HG03060 (cell line): Measurements from ENCODE around the gene LRP1.

Experiments
- ATAC-seq: cut with Tn5 transposase; IDR thresholded peaks from one replicate; pipeline ENCODE4 v1.9.1; 2021; ENCODE audit warnings: low read depth, moderate number of reproducible peaks; ENCODE audit not compliant: unreplicated experiment

The LRP1 gene

DNA sequence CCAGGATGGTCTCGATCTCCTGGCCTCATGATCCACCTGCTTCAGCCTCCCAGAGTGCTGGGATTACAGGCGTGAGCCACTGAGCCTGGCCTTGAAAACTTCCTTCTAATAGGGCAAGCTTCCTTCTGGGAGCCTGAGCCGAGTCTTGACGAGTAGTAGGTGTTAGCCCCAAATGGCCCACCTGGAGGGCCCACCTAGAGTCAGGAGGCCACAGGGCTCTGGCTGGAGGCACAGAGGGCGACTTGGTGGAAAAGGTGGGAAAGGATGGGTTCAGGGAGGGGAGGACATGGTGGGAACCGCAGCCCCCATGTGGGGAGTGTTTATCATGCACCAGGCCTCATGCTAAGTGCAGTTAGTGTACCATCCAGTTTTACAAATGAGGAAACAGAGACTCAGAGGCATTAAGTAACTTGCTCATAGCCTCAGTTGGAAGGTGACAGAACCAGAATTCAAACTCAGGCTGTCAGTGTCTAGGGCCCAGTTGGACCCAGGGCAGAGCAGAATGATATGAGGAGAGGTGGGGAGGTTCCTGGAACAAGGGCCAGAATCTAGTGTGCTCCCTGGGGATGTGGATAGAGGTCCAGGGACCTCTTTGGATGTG lies 22.2 kb downstream of the LRP1 start:
- no peak for ATAC-seq

DNA sequence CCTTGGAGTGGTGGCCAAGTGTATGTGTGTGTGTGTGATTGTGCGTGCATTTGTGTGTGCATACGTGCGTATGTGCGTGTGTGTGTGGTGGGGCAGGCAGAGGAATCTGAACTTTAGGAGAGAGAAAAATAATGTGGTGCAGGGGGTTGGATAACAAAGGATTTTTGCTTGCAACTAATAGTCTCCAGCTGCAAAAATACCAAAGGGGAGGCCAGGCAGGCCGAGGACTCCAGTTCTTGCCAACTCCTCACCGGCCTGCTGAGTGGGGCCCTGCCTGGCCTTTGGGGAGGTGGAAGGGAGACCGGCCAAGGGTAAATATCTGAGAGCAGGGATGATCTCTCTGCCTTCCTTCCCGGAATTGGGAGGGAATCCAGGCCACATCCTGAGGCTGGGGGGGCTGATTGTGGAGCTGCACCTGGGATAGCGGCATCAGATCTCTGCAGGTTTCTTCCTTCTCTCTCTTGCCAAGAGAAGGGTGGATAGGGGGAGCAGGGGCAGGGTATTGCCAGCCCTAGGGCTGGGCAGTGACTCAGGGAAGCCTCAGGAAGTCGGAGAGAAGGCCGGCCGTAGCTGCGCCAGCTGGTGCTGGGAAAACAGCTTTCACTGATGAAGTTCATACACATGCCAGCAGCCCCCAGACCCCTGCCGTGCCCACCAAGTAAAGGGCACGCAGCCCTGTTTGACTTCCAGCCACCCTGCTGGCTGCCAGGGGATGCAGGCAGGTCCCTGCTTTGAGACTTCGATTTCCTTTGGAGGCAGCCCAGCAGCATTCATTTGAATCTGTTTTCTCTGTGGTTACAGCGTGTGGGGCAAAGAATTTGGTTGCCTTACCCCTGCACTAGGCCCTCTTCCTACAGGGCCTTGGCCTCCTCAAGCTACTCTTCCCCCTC lies 23.7 kb downstream of the LRP1 start:
- ATAC-seq = no peak

DNA sequence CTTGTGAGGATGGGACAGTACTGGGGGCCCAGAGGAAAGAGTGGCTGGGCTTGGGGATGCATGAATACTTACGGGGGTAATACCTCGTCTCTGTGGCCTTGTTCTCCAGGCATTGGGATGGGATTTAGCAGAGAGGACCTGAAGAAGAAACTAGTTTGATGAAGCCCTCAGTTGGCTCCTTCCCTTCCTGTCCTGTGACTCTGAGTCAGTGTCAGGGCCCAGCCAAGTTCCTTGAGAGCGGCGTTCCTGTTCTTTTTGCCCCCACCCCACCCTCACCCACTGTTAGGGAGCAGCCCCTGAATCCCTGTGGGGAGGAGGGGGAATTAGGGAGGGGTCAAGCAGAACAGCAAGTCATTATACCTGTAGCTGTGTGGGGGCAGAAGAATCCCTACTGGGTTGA lies 24.4 kb downstream of the LRP1 start:
- ATAC-seq = no peak

DNA sequence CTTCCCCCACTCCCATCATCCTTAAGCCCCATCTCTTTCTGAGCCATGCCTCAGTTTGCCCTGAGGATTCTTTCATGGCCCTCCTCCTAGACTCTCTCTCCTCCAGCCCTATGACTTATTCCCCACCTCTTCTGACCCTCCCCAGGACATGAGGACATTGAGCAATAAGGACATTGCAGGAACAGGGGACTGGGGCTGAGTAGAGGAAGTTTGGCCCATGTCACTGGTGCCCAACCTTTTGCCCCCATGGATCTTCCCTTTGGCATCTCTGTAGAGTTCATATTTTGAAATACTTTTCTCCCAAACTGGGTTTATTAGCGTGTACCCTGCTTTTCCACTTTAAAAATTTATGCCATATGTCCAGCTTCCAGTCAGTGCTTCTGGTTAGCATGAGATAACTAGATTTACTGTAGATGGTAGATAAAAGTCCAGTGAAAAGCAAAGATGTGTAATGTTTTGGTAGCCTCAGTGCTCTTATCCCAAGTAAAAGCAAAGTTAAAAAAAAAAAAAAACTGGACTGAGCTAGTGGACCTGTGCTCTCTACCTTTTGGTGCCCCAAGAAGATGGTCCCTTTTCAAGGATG lies 25.2 kb downstream of the LRP1 start:
- no peak for ATAC-seq

DNA sequence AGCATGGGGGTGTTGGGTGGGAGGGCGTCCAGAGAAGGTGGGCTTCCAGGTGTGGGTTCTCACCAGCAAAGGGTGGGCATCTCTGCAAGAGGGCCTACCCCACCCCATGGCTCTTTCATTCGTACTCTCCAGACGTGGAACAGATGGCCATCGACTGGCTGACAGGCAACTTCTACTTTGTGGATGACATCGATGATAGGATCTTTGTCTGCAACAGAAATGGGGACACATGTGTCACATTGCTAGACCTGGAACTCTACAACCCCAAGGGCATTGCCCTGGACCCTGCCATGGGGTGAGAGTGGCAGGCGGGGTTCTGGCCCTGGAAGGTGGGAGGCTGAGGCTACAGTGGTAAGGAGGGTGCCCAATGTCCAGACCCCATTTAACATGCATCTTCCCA lies 25.8 kb downstream of the LRP1 start:
- ATAC-seq = no peak

DNA sequence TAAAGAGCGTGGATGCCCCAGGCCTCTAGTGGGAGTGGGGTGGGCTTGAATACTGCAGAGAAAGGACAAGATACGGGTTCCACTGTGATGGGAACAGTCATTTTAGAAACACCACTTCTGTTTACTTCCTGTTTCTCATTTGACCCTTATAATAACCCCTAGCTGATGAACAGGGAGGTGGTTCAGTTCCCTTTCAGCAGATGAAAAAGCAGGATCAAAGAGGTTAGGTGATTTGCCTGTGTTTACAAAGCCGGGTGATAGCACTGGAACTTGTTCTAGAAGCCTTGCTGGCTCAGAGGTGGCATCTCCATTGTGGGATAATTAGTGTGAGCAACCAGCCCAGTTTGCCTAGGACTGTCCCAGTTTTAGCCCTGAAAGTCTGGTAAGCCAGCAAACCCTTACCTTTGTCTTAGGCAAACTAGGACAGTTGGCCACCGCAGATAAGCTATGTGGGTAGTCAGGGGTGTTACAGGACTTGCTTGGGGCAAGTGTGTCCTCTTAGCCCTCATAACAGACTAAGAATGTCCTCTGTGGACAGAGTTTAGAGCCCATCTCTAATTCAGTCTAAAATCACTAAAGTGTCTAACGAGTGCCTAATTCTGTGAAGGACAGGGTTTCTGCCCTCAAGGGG lies 26.6 kb downstream of the LRP1 start:
- ATAC-seq = no peak

DNA sequence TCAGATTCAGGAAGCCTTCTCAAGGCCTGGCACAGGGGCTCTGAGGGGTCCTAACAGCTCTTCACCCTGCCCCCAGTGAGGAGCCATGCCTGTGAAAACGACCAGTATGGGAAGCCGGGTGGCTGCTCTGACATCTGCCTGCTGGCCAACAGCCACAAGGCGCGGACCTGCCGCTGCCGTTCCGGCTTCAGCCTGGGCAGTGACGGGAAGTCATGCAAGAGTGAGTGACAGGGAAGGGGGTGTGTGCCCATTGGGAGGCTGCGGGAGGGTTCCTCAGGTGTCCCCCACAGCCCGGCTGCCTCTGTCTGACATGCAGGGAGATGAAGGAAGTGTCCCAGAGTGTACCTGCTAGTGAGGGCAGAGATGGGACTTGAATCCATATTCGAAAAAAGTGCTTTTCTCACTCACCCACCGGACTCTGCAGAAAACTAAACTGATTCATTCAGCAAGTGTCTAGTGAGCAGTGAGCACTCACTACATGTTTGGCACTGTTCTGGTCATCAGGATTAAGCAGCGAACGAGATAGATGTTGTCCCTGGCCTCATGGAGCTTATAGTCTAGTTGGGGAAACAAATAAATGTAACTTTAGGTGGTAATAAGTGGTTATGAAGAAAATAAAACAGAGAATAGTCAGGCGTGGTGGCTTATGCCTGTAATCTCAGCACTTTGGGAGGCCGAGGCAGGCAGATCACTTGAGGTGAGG lies 28.6 kb downstream of the LRP1 start:
- no peak for ATAC-seq

DNA sequence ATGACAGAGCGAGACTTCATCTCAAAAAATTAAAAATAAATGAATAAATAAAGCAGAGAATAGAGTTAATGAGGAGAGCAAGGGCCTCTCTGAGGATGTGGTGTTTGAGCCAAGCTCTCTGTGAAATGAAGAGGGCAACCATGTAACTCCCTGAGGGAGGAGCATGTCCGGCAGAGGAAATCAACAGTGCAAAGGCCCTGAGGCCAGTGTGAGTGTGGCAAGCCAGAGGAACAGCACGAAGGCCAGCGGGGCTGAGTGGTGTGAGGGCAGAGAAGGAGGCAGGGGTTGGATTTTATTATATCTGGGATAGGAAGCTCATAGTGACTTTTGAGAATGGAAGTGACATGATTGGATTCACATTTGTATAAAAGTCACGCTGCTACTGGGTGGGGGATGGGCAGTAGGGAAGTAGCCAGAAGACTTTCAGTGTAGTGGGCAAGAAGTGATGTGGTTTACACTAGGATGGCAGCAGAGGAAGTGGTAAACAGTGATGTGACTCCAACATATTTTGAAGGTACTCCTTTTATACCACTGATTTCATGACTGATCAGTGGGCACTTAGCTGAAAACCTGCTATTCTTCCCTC lies 29.4 kb downstream of the LRP1 start:
- ATAC-seq = no peak

DNA sequence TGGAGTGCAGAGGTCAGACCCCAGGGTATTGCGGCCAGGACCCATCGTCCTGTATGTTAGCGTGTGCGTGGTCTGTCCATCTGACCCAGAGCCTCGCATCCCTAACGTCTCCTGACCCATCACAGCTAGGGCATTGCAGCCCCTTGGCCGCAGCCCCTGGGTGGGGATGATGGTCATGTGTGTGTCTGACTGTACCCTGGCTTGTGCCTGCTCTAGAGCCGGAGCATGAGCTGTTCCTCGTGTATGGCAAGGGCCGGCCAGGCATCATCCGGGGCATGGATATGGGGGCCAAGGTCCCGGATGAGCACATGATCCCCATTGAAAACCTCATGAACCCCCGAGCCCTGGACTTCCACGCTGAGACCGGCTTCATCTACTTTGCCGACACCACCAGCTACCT lies 29.9 kb downstream of the LRP1 start:
- no peak for ATAC-seq

DNA sequence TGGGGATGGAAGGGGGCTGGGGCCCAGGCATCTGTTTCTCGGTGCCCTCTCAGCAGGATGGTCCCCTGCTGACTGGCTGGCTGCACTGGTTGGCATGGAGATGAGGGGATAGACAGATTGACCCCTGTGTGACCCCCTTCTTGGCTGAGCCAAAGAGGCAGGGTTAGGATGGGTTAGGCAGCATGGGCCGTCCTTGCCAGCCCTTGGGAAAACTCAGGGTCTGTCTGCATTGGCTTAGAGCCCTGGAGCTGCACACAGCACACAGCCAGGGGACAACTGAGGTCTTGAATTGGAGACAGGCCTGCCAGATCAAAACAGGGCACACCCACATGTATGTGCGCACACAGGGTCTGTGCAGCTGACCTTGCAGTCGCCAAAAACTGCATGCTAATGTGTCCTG lies 30.4 kb downstream of the LRP1 start:
- no peak for ATAC-seq

DNA sequence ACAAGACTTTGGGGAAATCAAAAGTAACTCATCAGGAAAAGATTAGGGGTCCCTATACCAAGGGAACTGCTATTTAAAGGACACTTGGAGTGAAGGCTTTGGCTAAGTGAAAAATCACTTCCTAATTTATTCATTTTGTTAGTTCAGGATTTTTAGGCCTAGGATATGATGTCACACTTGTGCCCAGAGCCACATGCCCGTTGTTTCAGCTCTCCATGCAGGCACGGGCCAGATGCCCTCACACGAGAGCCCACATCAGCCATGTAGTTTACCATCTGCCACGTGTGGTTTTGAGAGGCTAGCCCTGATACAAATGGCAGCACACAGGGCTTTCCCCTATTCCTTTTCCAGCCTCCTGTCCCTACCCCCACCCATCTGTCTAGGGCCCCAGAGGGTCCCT lies 31.0 kb downstream of the LRP1 start:
- ATAC-seq = no peak

DNA sequence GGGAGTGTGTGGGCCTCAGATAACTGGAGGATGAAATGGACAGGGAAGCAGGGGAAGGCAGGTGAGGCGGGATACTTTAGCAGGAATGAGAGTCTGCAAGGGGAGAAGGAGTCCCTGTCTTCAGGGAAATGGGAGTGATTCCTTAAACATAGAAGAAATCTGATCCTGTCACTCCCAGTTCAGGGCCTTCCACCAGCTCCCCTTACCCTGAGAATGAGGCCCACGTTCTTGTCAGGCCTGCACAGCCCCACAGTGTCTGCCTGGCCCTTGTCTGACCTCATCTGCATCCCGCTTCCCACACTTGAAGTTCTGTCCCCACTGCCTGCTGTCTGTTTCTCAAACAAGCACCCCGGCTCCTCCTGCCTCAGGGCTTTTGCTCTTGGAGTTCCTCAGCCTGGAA lies 31.8 kb downstream of the LRP1 start:
- no peak for ATAC-seq

DNA sequence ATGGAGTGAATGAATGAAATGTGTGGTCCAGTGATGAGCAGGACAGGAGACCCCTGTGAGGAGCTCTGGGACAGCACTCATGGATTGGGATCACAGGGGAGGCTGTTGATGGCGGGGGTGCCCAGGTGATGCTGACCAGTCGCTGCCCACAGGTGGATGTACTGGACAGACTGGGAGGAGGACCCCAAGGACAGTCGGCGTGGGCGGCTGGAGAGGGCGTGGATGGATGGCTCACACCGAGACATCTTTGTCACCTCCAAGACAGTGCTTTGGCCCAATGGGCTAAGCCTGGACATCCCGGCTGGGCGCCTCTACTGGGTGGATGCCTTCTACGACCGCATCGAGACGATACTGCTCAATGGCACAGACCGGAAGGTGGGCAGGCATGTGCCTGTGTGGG lies 32.5 kb downstream of the LRP1 start:
- ATAC-seq = no peak

DNA sequence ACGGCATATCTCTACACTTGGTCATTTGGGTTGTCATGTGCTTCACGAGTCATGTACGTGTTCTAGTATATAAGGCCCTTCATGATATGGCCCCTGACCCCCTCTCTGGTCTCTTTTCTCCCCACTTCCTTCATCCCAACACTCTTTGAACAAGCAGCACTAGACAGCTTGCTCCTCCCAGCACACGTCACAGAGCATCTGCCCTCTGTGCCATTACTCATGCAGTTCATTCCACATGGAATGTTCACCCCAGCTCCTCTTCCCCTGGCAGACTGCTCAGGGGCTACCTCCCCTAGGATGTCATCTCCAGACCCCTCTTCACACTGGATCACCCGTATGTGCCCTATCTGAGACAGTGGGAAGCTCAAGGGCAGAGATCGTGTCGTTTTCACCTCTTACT lies 33.2 kb downstream of the LRP1 start:
- ATAC-seq = no peak

DNA sequence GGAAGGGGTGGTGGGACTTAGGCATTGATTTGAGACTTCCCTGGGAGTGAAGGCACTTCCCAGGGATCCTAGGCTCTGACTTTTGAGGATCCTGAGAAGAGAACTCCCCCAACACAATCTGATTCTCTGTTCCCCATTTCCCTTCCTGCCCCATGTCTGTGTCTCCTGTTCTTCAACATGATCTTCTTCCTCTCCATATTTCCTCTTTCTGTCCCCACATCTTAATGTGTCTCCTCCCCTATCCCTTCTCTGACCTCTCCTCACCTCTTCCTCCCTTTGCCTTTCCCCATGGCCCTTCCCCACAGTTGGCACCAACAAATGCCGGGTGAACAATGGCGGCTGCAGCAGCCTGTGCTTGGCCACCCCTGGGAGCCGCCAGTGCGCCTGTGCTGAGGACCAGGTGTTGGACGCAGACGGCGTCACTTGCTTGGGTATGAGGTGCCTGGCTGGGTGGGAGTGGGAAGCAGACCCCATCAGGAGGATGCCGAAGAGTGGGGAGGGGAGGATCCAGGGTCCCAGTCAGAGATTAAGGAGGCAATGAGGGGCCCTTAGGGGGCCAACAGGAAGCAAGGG lies 34.4 kb downstream of the LRP1 start:
- ATAC-seq = no peak

DNA sequence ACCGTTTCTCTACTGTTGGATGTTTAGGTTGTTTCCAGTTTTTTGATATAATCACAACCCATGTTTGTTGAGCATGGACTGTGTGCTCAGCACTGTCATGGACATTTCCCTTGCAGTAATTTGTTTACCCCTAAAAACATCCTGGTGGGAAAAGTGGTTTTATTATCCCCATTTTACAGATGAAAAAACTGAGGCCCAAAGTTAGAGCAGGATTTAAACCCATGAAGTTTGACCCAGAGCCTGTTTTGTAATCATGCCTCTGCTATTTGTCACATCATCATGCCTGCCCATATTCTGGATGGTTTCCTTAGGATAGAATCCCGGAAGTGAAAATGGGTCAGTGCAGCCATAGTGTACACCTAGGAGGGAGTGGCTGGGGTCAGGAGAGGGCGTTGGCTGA lies 36.2 kb downstream of the LRP1 start:
- no peak for ATAC-seq

DNA sequence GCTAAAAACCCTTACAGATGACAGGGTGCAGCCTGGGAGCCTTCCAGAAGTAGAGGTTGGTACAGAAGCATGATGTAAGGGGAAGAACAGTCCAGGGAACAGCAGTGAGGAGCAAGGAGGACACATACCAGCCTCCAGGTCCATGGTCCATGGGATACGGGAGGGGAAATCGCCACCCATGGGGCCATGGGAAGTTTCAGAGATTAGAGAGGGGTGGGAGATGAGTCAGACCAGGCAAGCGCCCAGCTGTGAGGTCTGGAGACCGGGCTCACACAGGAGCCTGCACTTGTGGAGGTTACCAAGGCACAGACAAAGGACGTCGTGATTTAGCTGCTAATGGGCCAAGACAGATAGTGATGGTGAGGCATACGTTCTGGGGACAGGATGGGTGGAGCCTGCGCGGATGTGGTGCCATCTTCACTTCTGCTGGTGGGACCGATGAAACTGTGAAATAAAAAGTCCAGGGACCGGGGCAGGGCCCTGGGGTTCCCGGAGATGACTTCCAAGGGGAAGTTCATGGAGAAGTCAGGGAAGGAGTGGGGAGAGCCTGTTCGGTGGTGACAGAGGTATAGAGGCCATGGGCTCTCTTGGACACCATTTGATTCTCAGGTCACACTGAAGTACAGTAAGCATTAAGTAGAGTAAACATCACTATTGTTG lies 36.8 kb downstream of the LRP1 start:
- no peak for ATAC-seq

DNA sequence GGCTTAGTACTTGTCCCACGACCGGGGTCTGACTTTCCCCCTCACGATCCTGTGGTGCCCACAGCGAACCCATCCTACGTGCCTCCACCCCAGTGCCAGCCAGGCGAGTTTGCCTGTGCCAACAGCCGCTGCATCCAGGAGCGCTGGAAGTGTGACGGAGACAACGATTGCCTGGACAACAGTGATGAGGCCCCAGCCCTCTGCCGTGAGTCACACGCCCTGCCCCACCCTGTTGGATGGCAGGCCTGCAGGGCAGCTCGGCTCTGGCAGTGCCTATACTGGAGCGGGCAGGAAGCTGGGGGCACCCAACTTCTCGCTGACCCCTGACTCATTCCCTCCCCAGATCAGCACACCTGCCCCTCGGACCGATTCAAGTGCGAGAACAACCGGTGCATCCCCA lies 37.5 kb downstream of the LRP1 start:
- no peak for ATAC-seq

DNA sequence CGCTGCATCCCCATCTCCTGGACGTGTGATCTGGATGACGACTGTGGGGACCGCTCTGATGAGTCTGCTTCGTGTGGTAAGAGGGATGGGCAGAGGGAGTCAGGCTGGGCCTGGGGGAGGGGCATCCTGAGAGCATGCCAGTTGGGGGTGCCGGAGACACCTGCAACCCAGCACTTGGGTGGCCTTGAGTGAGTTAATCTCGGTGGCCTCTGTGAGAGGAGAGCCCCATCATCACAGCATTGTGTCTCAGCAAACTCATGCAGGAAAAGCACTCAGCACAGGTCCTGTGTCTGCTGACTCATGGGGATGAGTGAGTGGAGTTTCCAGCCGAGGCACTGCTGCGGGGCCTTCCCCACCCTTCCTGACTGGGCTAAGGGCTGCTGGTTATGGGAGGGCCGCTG lies 38.7 kb downstream of the LRP1 start:
- ATAC-seq = no peak

DNA sequence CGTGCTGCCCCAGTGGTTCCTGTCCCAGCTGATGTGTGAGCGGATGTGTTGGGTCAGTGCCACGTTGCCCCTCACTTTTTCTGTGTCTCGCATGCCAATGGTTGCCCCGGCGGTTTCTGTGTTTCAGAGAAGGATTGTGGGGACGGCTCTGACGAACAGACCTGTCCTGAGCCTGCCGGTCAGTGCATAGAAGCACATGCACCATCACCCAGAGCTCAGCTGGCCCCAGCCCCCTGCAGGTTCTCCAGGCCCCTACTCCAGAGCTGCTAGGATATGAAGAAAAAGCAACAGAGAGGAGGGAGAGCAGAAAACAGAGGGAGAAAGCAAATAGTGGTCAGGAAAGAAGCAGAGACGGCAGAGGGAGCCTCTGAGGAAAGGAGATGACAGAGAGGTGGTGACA lies 39.8 kb downstream of the LRP1 start:
- no peak for ATAC-seq
